Measurements from ENCODE around the gene GALNT18.

GALNT18 gene

GRCh38 chr11:11657218-11657955 is 35.6 kb upstream of the GALNT18 start:
- DNase-seq (ENCODE audit: extremely low read depth, low read depth), result no peak
- no peak overlapping the region for H3K4me3 ChIP-seq (replicated peaks; ENCODE audit: low read depth, low read length)

DNA sequence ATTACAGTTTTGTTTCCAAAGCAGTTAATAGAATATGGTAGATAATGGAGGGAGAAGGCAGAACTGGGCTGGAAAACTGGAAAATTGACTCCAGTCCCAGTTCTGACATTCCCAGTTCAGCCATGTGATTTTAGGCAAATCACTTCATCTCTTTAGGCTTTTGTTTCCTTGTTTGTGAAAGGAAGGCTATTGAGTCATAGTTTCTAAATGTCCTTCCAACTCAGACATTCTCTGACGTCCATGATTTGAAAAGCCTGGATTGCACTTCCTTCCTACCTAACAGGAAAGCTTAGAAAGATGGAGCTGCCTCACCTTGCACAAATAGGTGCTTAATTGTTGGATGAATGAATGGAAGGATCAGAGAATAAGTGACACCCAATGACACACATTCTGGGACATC is 19.8 kb upstream of the GALNT18 start:
- DNase-seq (ENCODE audit: extremely low read depth, low read depth), result no peak
- no peak overlapping the region for H3K4me3 ChIP-seq (replicated peaks; ENCODE audit: low read depth, low read length)
- TF ChIP-seq, protein P1, sequence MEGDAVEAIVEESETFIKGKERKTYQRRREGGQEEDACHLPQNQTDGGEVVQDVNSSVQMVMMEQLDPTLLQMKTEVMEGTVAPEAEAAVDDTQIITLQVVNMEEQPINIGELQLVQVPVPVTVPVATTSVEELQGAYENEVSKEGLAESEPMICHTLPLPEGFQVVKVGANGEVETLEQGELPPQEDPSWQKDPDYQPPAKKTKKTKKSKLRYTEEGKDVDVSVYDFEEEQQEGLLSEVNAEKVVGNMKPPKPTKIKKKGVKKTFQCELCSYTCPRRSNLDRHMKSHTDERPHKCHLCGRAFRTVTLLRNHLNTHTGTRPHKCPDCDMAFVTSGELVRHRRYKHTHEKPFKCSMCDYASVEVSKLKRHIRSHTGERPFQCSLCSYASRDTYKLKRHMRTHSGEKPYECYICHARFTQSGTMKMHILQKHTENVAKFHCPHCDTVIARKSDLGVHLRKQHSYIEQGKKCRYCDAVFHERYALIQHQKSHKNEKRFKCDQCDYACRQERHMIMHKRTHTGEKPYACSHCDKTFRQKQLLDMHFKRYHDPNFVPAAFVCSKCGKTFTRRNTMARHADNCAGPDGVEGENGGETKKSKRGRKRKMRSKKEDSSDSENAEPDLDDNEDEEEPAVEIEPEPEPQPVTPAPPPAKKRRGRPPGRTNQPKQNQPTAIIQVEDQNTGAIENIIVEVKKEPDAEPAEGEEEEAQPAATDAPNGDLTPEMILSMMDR (IDR thresholded peaks at IDR 0.05; ENCODE audit: low read depth, low read length, missing control alignments), result no peak

More at GRCh38 chr11:11657218-11657955, 35.6 kb upstream of the GALNT18 start:
- TF ChIP-seq, protein P1 (IDR thresholded peaks at IDR 0.05; ENCODE audit: low read depth, low read length, missing control alignments), result no peak

- TF ChIP-seq, protein P1 (IDR thresholded peaks at IDR 0.05; ENCODE audit: low read depth, low read length, missing control alignments), result no peak
- H3K4me3 ChIP-seq (replicated peaks; ENCODE audit: low read depth, low read length), result no peak overlapping the region
- DNase-seq (ENCODE audit: extremely low read depth, low read depth), result no peak
Measured at GRCh38 chr11:11640996-11641395, 19.2 kb upstream of the GALNT18 start.

GRCh38 chr11:11640152-11640551 is 18.3 kb upstream of the GALNT18 start:
- TF ChIP-seq, protein P1 (IDR thresholded peaks at IDR 0.05; ENCODE audit: low read depth, low read length, missing control alignments), result no peak
- H3K4me3 ChIP-seq (replicated peaks; ENCODE audit: low read depth, low read length), result no peak overlapping the region

GRCh38 chr11:11636671-11637070 is 14.9 kb upstream of the GALNT18 start:
- TF ChIP-seq, protein P1 (IDR thresholded peaks at IDR 0.05; ENCODE audit: low read depth, low read length, missing control alignments), result no peak
- no peak overlapping the region for H3K4me3 ChIP-seq (replicated peaks; ENCODE audit: low read depth, low read length)
- DNase-seq (ENCODE audit: extremely low read depth, low read depth), result no peak

More at GRCh38 chr11:11640152-11640551, 18.3 kb upstream of the GALNT18 start:
- DNase-seq (ENCODE audit: extremely low read depth, low read depth), result no peak

- no peak for DNase-seq (ENCODE audit: extremely low read depth, low read depth)
- H3K4me3 ChIP-seq (replicated peaks; ENCODE audit: low read depth, low read length), result no peak overlapping the region
- TF ChIP-seq, protein P1 (IDR thresholded peaks at IDR 0.05; ENCODE audit: low read depth, low read length, missing control alignments), result no peak
Measured at GRCh38 chr11:11635443-11635842, 13.6 kb upstream of the GALNT18 start.

All from HFF-Myc (cell line).